IMR-90 (cell line): ENCODE measurements around the gene ACTC1. TPM values are rescaled to one million over a fixed set of nuclear protein-coding genes. Genes with fewer than 3 reads are reported as not detected.

Experiments
- ATAC-seq: fragments of 200-7000 bp; cut with Tn5 transposase; 2 replicates; pipeline ENCODE4 v1.9.1; 2020; ENCODE audit warnings: low read depth, mild to moderate bottlenecking, moderate library complexity
- Bru-seq: library from RNA; stranded (reverse); fragments of 400-500 nt; gene quantifications from one replicate; lab custom pipeline; 2021; lab: Mats Ljungman, UMichigan
- BruChase-seq, 2 experiments: library from RNA; stranded (reverse); fragments of 400-500 nt; gene quantifications; one replicate each; lab custom pipeline; 2021; lab: Mats Ljungman, UMichigan
- BruUV-seq: library from RNA; stranded (reverse); fragments of 400-500 nt; replicated peaks from 2 replicates; lab custom pipeline; 2021; lab: Mats Ljungman, UMichigan
- CTCF ChIA-PET: fragments of 300-600 bp; formaldehyde crosslinking; extraction: SDS; loops from one replicate; lab custom pipeline; 2021; ENCODE audit warnings: antibody characterized with exemption; lab: Yijun Ruan, JAX
- POLR2A ChIA-PET: fragments of 300-600 bp; sonication (Branson Sonifier 250); formaldehyde crosslinking; loops from one replicate; lab custom pipeline; 2022; ENCODE audit warnings: antibody characterized with exemption; ENCODE audit not compliant: unreplicated experiment; lab: Charles Lee
- DNase-seq: peaks from one replicate; pipeline ENCODE4 v3.0.0; 2013
- H2AFZ ChIP-seq: replicated peaks from 2 replicates; pipeline ENCODE3; 2013; ENCODE audit warnings: low read length, mild to moderate bottlenecking; ENCODE audit not compliant: poor library complexity
- H2AK5ac ChIP-seq: 2 replicates; pipeline ENCODE4 v1.6.1; 2013; ENCODE audit warnings: low read depth, low read length, inconsistent platforms
- H2AK9ac ChIP-seq: replicated peaks from 2 replicates; pipeline ENCODE3; 2013; ENCODE audit warnings: mild to moderate bottlenecking, low read depth, low read length, moderate library complexity; ENCODE audit not compliant: poor library complexity
- H2BK120ac ChIP-seq: 2 replicates; pipeline ENCODE4 v1.6.1; 2013; ENCODE audit warnings: low read depth, low read length, inconsistent platforms
- H2BK15ac ChIP-seq: 3 replicates; pipeline ENCODE4 v1.6.1; 2013; ENCODE audit warnings: low read depth, low read length, inconsistent platforms
- H2BK20ac ChIP-seq: 2 replicates; pipeline ENCODE4 v1.6.1; 2013; ENCODE audit warnings: low read depth, mild to moderate bottlenecking, inconsistent platforms, low read length, moderate library complexity
- H2BK5ac ChIP-seq: 2 replicates; pipeline ENCODE4 v1.6.1; 2013; ENCODE audit warnings: mild to moderate bottlenecking, low read depth, low read length, inconsistent platforms; ENCODE audit not compliant: poor library complexity, severe bottlenecking
- H3K14ac ChIP-seq: replicated peaks from 2 replicates; pipeline ENCODE4 v1.6.1; 2013; ENCODE audit warnings: low read depth, low read length, inconsistent platforms
- H3K18ac ChIP-seq: 2 replicates; pipeline ENCODE4 v1.6.1; 2013; ENCODE audit warnings: low read depth, low read length, control low read depth
- H3K23ac ChIP-seq: 2 replicates; pipeline ENCODE4 v1.6.1; 2013; ENCODE audit warnings: low read depth, low read length, inconsistent platforms
- H3K27ac ChIP-seq: 2 replicates; pipeline ENCODE4 v1.5.1; 2013; ENCODE audit warnings: mild to moderate bottlenecking, control low read depth, low read length; ENCODE audit not compliant: insufficient read depth
- H3K27me3 ChIP-seq: 2 replicates; pipeline ENCODE4 v1.6.1; 2013; ENCODE audit warnings: low read length; ENCODE audit not compliant: control insufficient read depth, insufficient read depth
- H3K36me3 ChIP-seq: 2 replicates; pipeline ENCODE4 v1.6.1; 2013; ENCODE audit warnings: low read length, mixed read lengths; ENCODE audit not compliant: control insufficient read depth, insufficient read depth
- H3K4ac ChIP-seq: 2 replicates; pipeline ENCODE4 v1.6.1; 2013; ENCODE audit warnings: low read depth, low read length, inconsistent platforms
- H3K4me1 ChIP-seq: 2 replicates; pipeline ENCODE4 v1.6.1; 2013; ENCODE audit warnings: low read length, mixed read lengths; ENCODE audit not compliant: control insufficient read depth, insufficient read depth
- H3K4me2 ChIP-seq: 2 replicates; pipeline ENCODE4 v1.6.1; 2013; ENCODE audit warnings: low read depth, mild to moderate bottlenecking, control low read depth, low read length, moderate library complexity
- H3K4me3 ChIP-seq: 2 replicates; pipeline ENCODE4 v1.5.1; 2013; ENCODE audit warnings: low read depth, mild to moderate bottlenecking, control low read depth, low read length, moderate library complexity; ENCODE audit not compliant: insufficient read depth
- H3K56ac ChIP-seq: 2 replicates; pipeline ENCODE4 v1.6.1; 2013; ENCODE audit warnings: low read length, inconsistent platforms; ENCODE audit not compliant: insufficient read depth; ENCODE audit errors: extremely low read depth
- H3K79me1 ChIP-seq, 2 experiments: 2 replicates each; pipeline ENCODE4 v1.6.1; 2013; ENCODE audit warnings: low read length in 2 of 2, inconsistent platforms in 1 of 2, low read depth in 1 of 2
- H3K9ac ChIP-seq: 2 replicates; pipeline ENCODE4 v1.6.1; 2013; ENCODE audit warnings: low read depth, low read length, control low read depth
- H3K9me1 ChIP-seq: 2 replicates; pipeline ENCODE4 v1.6.1; 2013; ENCODE audit warnings: low read length, inconsistent platforms; ENCODE audit not compliant: insufficient read depth
- H3K9me3 ChIP-seq: 2 replicates; pipeline ENCODE4 v1.6.1; 2013; ENCODE audit warnings: low read length; ENCODE audit not compliant: control insufficient read depth, insufficient read depth
- H4K20me1 ChIP-seq: 2 replicates; pipeline ENCODE4 v1.6.1; 2013; ENCODE audit warnings: low read length, inconsistent platforms; ENCODE audit not compliant: insufficient read depth
- H4K5ac ChIP-seq: 2 replicates; pipeline ENCODE4 v1.6.1; 2013; ENCODE audit warnings: mild to moderate bottlenecking, low read depth, low read length, control low read depth
- H4K8ac ChIP-seq, 2 experiments: 2 replicates each; pipeline ENCODE4 v1.6.1; 2013; ENCODE audit warnings: low read depth in 2 of 2, low read length in 2 of 2, control low read depth in 1 of 2, inconsistent platforms in 1 of 2
- H4K91ac ChIP-seq: 2 replicates; pipeline ENCODE4 v1.6.1; 2013; ENCODE audit warnings: low read depth, low read length, inconsistent platforms; ENCODE audit not compliant: insufficient read depth
- CTCF ChIP-seq: conservative IDR thresholded peaks from 2 replicates; pipeline ENCODE4 v1.5.1; 2012; ENCODE audit warnings: mild to moderate bottlenecking, low read depth, low read length, improper control_type of control experiment
- ELK1 ChIP-seq: fragments of 150-350 bp; IDR thresholded peaks from 2 replicates; pipeline ENCODE4 v1.6.1; 2016; ENCODE audit warnings: low read depth, mild to moderate bottlenecking, low read length, moderate library complexity, borderline replicate concordance
- FOS ChIP-seq: fragments of 150-350 bp; IDR thresholded peaks from 2 replicates; pipeline ENCODE4 v1.6.1; 2016; ENCODE audit warnings: low read depth, low read length
- MAZ ChIP-seq: IDR thresholded peaks from 2 replicates; pipeline ENCODE4 v1.6.1; 2012; ENCODE audit warnings: low read depth, mild to moderate bottlenecking, low read length, improper control_type of control experiment, moderate library complexity, borderline replicate concordance
- POLR2A ChIP-seq: IDR thresholded peaks from 2 replicates; pipeline ENCODE4 v1.6.1; 2012; ENCODE audit warnings: mild to moderate bottlenecking, low read depth, low read length
- RAD21 ChIP-seq: IDR thresholded peaks from 2 replicates; pipeline ENCODE4 v1.6.1; 2012; ENCODE audit warnings: low read length, improper control_type of control experiment
- SMC3 ChIP-seq: fragments of 150-350 bp; IDR thresholded peaks from 2 replicates; pipeline ENCODE4 v1.6.1; 2016; ENCODE audit warnings: low read depth, mild to moderate bottlenecking, antibody characterized with exemption, low read length, moderate library complexity
- WGBS, 2 experiments: methylation state at CpG; one replicate each; pipeline versions ENCODE4 v1.1.5 to v1.1.7; 2013; ENCODE audit warnings: missing lambda C conversion rate in 2 of 2; ENCODE audit not compliant: insufficient read length in 1 of 2; ENCODE audit errors: extremely low coverage in 2 of 2; 5-methylcytosine and 5-hydroxymethylcytosine counted together
- dilution Hi-C: fragments of 300-500 bp; cut with HindIII; formaldehyde crosslinking; loops from one replicate; pipeline ENCODE4 v1.14.3; 2018; ENCODE audit warnings: low sequenced_read_pairs; ENCODE audit not compliant: unreplicated experiment
- in situ Hi-C: fragments of 300-500 bp; cut with MboI; formaldehyde crosslinking; loops from 3 replicates; pipeline ENCODE4 v1.14.3; 2019; ENCODE audit warnings: low sequenced_read_pairs, inconsistent platforms, mixed read lengths
- intact Hi-C: fragments of 100-400 bp; cut with micrococcal nuclease; formaldehyde crosslinking; loops from 2 replicates; pipeline ENCODE4 v1.10.0; 2022
- long read RNA-seq: library from polyadenylated mRNA; unstranded; transcript quantifications from one replicate; pipeline ENCODE4 v2.0.0, GENCODE V29; 2021; ENCODE audit not compliant: unreplicated experiment
- polyA plus RNA-seq, 3 experiments: library from polyadenylated mRNA; depleted of rRNA; stranded (reverse); fragments of >200 nt; gene quantifications; 2 replicates each; pipeline ENCODE4 v1.2.3, GENCODE V29; 2012; ENCODE audit warnings: low replicate concordance in 1 of 3
- total RNA-seq: library from RNA; depleted of rRNA; stranded (reverse); fragments of >200 nt; gene quantifications from 2 replicates; pipeline ENCODE4 v1.2.3, GENCODE V29; 2012; rRNA removed

ACTC1 gene
- total RNA-seq (0.83 and 1.1 TPM in 2 replicates), polyA plus RNA-seq (2012; rRNA removed) (1.9 and 2.8 TPM in 2 replicates), Bru-seq, nascent RNA (not detected), BruChase-seq, experiment 1, labeled RNA remaining after a 6-hour chase (not detected), BruChase-seq, experiment 2, labeled RNA remaining after a 2-hour chase (percentile 9 among the genes with signal in this experiment)
- polyA plus RNA-seq (2012; cell fraction: cytosol; rRNA removed), result 0.63 and 1.7 TPM in 2 replicates
- 1.2 TPM in 2 replicates for polyA plus RNA-seq (2012; cell fraction: nucleus; rRNA removed; ENCODE audit: low replicate concordance)
- long read RNA-seq, result 0 reads

GRCh38 chr15:34795267-34796081 is at the start of gene ACTC1:
ACTC1 (minus strand) TSS chr15:34795549; CDS start chr15:34794808, 741 bp downstream.
- peak within 1 kb of the TSS; percentile 78 for H2AFZ ChIP-seq
- CTCF ChIA-PET, result interaction anchor here (0.6 to 1.1 kb wide), 2 partner anchors 121 to 181 kb away, joined by 4 to 7 read pairs; no protein-coding TSS in a partner anchor
- H3K27ac ChIP-seq, result no peak within 1 kb of the TSS; the same call in 1 of the 2 replicates

More at GRCh38 chr15:34795267-34796081, at the start of gene ACTC1:
- no peak within 1 kb of the TSS for H3K23ac ChIP-seq
- no peak within 1 kb of the TSS for H3K4me3 ChIP-seq
- peak within 1 kb of the TSS; percentile 37; the same call in 1 of the 2 replicates for H2AK5ac ChIP-seq
- H4K8ac ChIP-seq, result peak within 1 kb of the TSS; percentile 15 to 63; a peak in 1 of 4 replicates
- DNase-seq, result peak; percentile 52
- H4K5ac ChIP-seq, result no peak within 1 kb of the TSS
- H3K4me2 ChIP-seq, result peak within 1 kb of the TSS; percentile 77
- no TSS peak for BruUV-seq
- H3K9me3 ChIP-seq, result no peaks in the 10 kb centered on the region
- no peaks in the 10 kb centered on the region for H3K36me3 ChIP-seq
- dilution Hi-C loops, result no loop called here
- H2BK20ac ChIP-seq, result no peak within 1 kb of the TSS
- H3K14ac ChIP-seq, result no peak within 1 kb of the TSS
- peak within 1 kb of the TSS; percentile 22 for H2BK5ac ChIP-seq
- in situ Hi-C loops, result no loop called here
- peak within 1 kb of the TSS; percentile 47; the same call in 1 of the 2 replicates for H4K91ac ChIP-seq
- H3K9ac ChIP-seq, result 0 out of 2 replicates have a peak within 1 kb of the TSS, but pooled peaks have one; percentile 45
- H2AK9ac ChIP-seq, result peak within 1 kb of the TSS; percentile 89
- no peaks in the 10 kb centered on the region for H4K20me1 ChIP-seq
- no peak within 1 kb of the TSS for H3K18ac ChIP-seq
- H2BK120ac ChIP-seq, result peak within 1 kb of the TSS; percentile 70; the same call in 1 of the 2 replicates
- H3K9me1 ChIP-seq, result no peaks in the 10 kb centered on the region
- peak within 1 kb of the TSS; percentile 66 for H3K4ac ChIP-seq
- intact Hi-C loops, result loop anchor here (5.0 kb wide), 1 partner anchor 83 kb away; no protein-coding TSS in a partner anchor
- peaks cover 1% of the 10 kb centered on the region; the same call in 1 of the 2 replicates for H3K27me3 ChIP-seq
- H3K4me1 ChIP-seq, result peaks cover 11% of the 10 kb centered on the region
- POLR2A ChIA-PET, result no interaction called here
- no peak for TF ChIP-seq ELK1
- peak; percentile 40 for TF ChIP-seq SMC3
- peak; percentile 76 for TF ChIP-seq FOS
- no peak for TF ChIP-seq MAZ
- peak; percentile 39; the same call in 1 of the 2 replicates for TF ChIP-seq CTCF
- peak; percentile 49 for TF ChIP-seq RAD21
- no peak for TF ChIP-seq POLR2A
- H3K79me1 ChIP-seq, result no peaks in the 10 kb centered on the region
- no peak within 1 kb of the TSS for H3K56ac ChIP-seq
- no peak within 1 kb of the TSS for H2BK15ac ChIP-seq
- peak; percentile 95 for ATAC-seq
- WGBS, 2 experiments, result 10% methylated on average over 25 of the region's 44 CpGs; no CpG with 5 or more reads in 1 of the 2 experiments
